HFFc6 (cell line): ENCODE data around the gene ZNF37A. TPM values are rescaled to one million over a fixed set of nuclear protein-coding genes. Genes with fewer than 3 reads are reported as not detected.
"Not testable (repeated sequence)": the region's sequence is repeated elsewhere in the genome, so short reads cannot be mapped to it uniquely, and the experiment has no call there.

ENCODE experiments used
- DNase-seq: peaks from one replicate; pipeline ENCODE4 v3.0.0-alpha.2; 2018
- H3K27ac Mint-ChIP-seq: 2 replicates; pipeline ENCODE4 v1.8.0; 2020; ENCODE audit warnings: mild to moderate bottlenecking, mixed read lengths
- H3K27me3 Mint-ChIP-seq: 2 replicates; pipeline ENCODE4 v1.8.0; 2021; ENCODE audit warnings: mild to moderate bottlenecking, moderate library complexity, mixed read lengths; ENCODE audit not compliant: insufficient read depth
- H3K36me3 Mint-ChIP-seq: 2 replicates; pipeline ENCODE4 v1.8.0; 2021; ENCODE audit warnings: low read depth, mixed read lengths
- H3K4me1 Mint-ChIP-seq: 2 replicates; pipeline ENCODE4 v1.8.0; 2020; ENCODE audit warnings: low read depth, mixed read lengths
- H3K4me3 Mint-ChIP-seq: 2 replicates; pipeline ENCODE4 v1.8.0; 2020; ENCODE audit warnings: mild to moderate bottlenecking, moderate library complexity, mixed read lengths
- H3K9me3 Mint-ChIP-seq: 2 replicates; pipeline ENCODE4 v1.8.0; 2020; ENCODE audit warnings: mild to moderate bottlenecking, mixed read lengths
- total RNA-seq, 6 experiments: library from RNA; stranded (reverse); fragmentation: NEBNext Ultra II Directional; extraction: Animal tissue kit (Norgen Biotek cat#: 25700); gene quantifications; 2 replicates in 1 of 6; 3 replicates in 5 of 6; pipeline ENCODE4 v1.2.3, GENCODE V29; 2021
- TF ChIP-seq, protein P1 (sequence below): fragments of 200-600 bp; sonication (generic); IDR thresholded peaks from 2 replicates; pipeline ENCODE4 v1.5.0; 2021; ENCODE audit warnings: antibody characterized with exemption, mild to moderate bottlenecking

The ZNF37A gene
- total RNA-seq, 6 experiments from 2014 or later, result 8.5 to 13.0 (median 11.9) TPM

DNA sequence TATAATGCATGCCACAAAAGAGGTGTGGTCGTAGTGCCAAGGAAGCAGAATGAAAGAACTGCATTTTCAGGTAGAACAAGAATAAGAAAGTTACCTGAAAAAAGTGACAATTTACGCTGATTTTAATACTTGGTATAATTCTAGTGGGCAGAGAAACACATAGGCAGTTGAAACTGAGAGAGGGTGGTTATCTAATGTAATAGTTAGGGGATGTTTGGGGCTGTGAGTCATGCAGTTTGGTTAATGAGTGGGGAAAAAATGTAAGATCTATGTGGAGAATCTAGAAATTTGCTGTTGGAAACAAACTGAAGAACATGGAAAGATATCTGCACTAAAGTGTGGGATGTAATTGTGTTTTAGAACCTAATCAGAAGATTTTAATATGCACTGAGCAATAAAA is 33.7 kb downstream of the ZNF37A start:
- Mint-ChIP-seq H3K27ac (no peak overlapping the region), H3K9me3 (peaks cover 42% of the 10 kb centered on the region), H3K27me3 (no peaks in the 10 kb centered on the region), H3K4me3 (no peak overlapping the region), H3K4me1 (no peaks in the 10 kb centered on the region; the same call in 1 of the 2 replicates), H3K36me3 (peaks cover 48% of the 10 kb centered on the region)
- DNase-seq, result peak; percentile 4
- TF ChIP-seq, protein P1, sequence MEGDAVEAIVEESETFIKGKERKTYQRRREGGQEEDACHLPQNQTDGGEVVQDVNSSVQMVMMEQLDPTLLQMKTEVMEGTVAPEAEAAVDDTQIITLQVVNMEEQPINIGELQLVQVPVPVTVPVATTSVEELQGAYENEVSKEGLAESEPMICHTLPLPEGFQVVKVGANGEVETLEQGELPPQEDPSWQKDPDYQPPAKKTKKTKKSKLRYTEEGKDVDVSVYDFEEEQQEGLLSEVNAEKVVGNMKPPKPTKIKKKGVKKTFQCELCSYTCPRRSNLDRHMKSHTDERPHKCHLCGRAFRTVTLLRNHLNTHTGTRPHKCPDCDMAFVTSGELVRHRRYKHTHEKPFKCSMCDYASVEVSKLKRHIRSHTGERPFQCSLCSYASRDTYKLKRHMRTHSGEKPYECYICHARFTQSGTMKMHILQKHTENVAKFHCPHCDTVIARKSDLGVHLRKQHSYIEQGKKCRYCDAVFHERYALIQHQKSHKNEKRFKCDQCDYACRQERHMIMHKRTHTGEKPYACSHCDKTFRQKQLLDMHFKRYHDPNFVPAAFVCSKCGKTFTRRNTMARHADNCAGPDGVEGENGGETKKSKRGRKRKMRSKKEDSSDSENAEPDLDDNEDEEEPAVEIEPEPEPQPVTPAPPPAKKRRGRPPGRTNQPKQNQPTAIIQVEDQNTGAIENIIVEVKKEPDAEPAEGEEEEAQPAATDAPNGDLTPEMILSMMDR, result no peak

DNA sequence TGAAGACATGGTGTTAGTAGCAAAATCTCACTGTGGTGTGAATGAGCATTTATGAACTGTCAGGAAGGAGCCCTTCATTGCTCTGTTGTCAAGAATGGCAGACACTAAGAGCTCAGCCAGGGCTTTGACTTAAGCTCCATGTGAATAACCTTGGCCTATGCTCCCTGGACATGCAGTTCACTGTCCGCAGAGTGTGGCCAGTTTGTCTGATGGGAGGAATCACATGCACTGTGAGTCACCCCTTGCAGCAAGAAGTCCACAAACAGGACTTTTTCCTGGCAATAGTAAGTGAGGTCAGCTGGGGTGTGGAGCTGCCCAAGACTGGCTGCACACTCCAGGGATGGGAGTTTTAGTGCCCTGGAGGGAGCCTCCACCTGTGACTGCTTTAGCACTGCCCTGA is 49.5 kb downstream of the ZNF37A start:
- TF ChIP-seq, protein P1, result no peak
- peaks cover 3% of the 10 kb centered on the region for H3K9me3 Mint-ChIP-seq
- peaks cover 12% of the 10 kb centered on the region; the same call in 1 of the 2 replicates for H3K36me3 Mint-ChIP-seq
- H3K27ac Mint-ChIP-seq, result no peak overlapping the region
- peak; percentile 0 for DNase-seq
- H3K4me3 Mint-ChIP-seq, result no peak overlapping the region
- H3K27me3 Mint-ChIP-seq, result no peaks in the 10 kb centered on the region
- no peaks in the 10 kb centered on the region; the same call in 1 of the 2 replicates for H3K4me1 Mint-ChIP-seq

DNA sequence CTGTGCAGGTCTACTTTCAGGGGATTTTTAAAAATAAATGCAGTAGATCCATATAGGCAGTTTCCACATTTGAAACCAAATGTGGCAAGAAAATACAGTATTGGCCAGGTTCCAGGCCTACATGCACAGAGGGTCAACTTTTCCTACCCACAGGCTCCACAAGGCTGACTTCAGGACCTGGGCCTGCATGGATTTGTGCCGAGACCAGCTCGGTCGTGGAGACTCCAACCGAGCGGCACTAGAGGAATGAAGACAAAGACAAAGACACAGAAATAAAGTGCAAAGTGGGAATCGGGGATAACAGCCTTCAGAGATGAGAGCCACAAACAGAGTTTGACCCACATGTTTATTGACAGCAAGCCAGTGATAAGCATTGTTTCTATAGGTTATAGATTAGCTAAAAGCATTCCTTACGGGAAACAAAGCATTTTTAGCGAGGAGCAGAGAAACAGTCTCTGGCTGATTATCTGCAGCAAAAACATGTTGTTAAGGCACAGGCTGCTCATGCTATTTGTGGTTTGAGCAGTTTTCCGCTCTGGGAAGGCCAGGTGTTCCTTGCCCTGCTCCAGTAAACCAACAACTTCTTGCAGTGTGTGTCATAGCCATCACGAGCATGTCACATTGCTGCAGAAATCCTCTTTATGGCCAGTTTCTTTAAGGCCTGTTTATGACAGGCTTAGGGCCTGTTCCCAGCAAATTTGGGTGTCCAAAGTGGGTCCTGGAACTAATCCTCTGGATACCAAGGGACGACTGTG is 52.6 kb downstream of the ZNF37A start:
- TF ChIP-seq, protein P1, result no peak
- Mint-ChIP-seq H3K9me3 (peaks cover 15% of the 10 kb centered on the region), H3K4me3 (no peak overlapping the region), H3K27ac (no peak overlapping the region), H3K4me1 (no peaks in the 10 kb centered on the region; the same call in 1 of the 2 replicates), H3K27me3 (peaks cover 3% of the 10 kb centered on the region; the same call in 1 of the 2 replicates), H3K36me3 (peaks cover 10% of the 10 kb centered on the region)
- no peak for DNase-seq

DNA sequence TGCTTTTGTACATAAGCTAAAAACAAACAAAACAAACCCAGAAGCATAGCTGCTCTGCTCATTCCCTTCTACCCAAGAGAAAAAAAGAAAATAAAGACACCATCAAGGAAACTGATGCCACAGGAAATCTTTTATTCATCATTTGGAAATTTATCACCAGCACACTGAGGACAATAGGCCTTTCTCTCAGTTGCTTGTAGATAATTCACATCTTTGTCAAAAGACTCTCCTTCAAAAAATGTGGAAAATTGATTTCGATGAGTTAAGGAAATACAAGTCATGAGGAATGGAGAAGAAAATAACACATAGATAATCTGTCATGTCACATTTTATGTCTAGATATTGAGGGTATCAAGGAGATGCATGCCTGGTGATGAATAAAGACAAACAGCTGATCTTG is 53.5 kb downstream of the ZNF37A start:
- TF ChIP-seq, protein P1, result no peak
- Mint-ChIP-seq H3K4me1 (no peaks in the 10 kb centered on the region; the same call in 1 of the 2 replicates), H3K27ac (no peak overlapping the region), H3K4me3 (no peak overlapping the region), H3K27me3 (peaks cover 3% of the 10 kb centered on the region; the same call in 1 of the 2 replicates), H3K36me3 (peaks cover 10% of the 10 kb centered on the region), H3K9me3 (peaks cover 15% of the 10 kb centered on the region)
- DNase-seq, result no peak

DNA sequence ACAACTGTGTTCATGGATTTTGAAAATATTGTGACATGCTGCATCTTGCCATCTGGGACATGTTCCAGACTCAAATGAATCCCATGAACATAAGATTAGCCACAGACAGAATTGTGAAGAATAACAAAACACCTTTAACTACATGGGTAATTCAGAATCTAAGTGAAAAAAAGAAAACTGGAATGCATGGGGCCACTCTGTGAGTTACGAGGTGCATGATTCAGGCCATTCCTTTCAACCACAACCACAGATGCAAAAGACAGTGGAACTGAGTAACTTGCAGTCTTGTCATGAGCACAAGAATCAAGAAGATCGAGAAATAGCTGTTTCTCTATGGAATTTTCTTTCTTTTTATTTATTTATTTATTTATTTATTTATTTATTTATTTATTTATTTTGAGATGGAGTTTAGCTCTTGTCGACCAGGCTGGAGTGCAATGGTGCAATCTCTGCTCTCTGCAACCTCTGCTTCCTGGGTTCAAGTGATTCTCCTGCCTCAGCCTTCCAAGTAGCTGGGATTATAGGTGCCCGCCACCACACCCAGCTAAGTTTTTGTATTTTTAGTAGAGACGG is 56.8 kb downstream of the ZNF37A start:
- DNase-seq, result peak; percentile 75
- H3K4me1 Mint-ChIP-seq, result not testable (repeated sequence)

More for the DNA sequence above, 56.8 kb downstream of the ZNF37A start:
- H3K36me3 Mint-ChIP-seq, H3K27ac Mint-ChIP-seq, H3K27me3 Mint-ChIP-seq, H3K4me3 Mint-ChIP-seq: not testable (repeated sequence)
- peaks cover 16% of the 10 kb centered on the region for H3K9me3 Mint-ChIP-seq
